HFF-Myc (cell line): ENCODE data around the gene MYDGF.

Source experiments
- DNase-seq: peaks from one replicate; pipeline ENCODE4 v3.0.0-alpha.2; 2011; ENCODE audit warnings: low read depth; ENCODE audit errors: extremely low read depth
- H3K4me3 ChIP-seq: replicated peaks from 2 replicates; pipeline ENCODE4 v1.5.1; 2011; ENCODE audit warnings: low read depth, mild to moderate bottlenecking, control low read depth, low read length
- CTCF ChIP-seq: IDR thresholded peaks from 2 replicates; pipeline ENCODE4 v1.5.1; 2012; ENCODE audit warnings: mild to moderate bottlenecking, low read depth, low read length, control low read depth; ENCODE audit errors: missing control alignments

The MYDGF gene

GRCh38 chr19:4676955-4677731 is 7.0 kb upstream of the MYDGF start:
- H3K4me3 ChIP-seq = no peak overlapping the region
- TF ChIP-seq CTCF = peak; percentile 64
- peak; percentile 15 for DNase-seq

- H3K4me3 ChIP-seq = no peak overlapping the region
- TF ChIP-seq CTCF = no peak
- DNase-seq = no peak
These were observed 5.2 kb upstream of the MYDGF start for GRCh38 chr19:4675346-4675745.

GRCh38 chr19:4673726-4674125 is 3.6 kb upstream of the MYDGF start:
- H3K4me3 ChIP-seq = no peak overlapping the region
- no peak for TF ChIP-seq CTCF
- no peak for DNase-seq

GRCh38 chr19:4673216-4673615 is 3.1 kb upstream of the MYDGF start:
- no peak overlapping the region for H3K4me3 ChIP-seq
- no peak for TF ChIP-seq CTCF
- no peak for DNase-seq

- no peak overlapping the region for H3K4me3 ChIP-seq
- TF ChIP-seq CTCF = no peak
These were observed 1.2 kb upstream of the MYDGF start for GRCh38 chr19:4671185-4671851.

GRCh38 chr19:4664642-4665041 is 5.5 kb downstream of the MYDGF start:
- H3K4me3 ChIP-seq = no peak overlapping the region
- no peak for DNase-seq
- no peak for TF ChIP-seq CTCF

More at GRCh38 chr19:4671185-4671851, 1.2 kb upstream of the MYDGF start:
- DNase-seq = no peak
